Erythroblast (primary cell): ENCODE results near the gene DLG2.

Source experiments
- GATA1 ChIP-seq: IDR thresholded peaks from 2 replicates; pipeline ENCODE4 v1.6.1; 2011; ENCODE audit warnings: low read depth, mild to moderate bottlenecking, control low read depth, low read length, moderate library complexity
- POLR2A ChIP-seq: IDR thresholded peaks from 2 replicates; pipeline ENCODE4 v1.6.1; 2011; ENCODE audit warnings: mild to moderate bottlenecking, low read length

DNA sequence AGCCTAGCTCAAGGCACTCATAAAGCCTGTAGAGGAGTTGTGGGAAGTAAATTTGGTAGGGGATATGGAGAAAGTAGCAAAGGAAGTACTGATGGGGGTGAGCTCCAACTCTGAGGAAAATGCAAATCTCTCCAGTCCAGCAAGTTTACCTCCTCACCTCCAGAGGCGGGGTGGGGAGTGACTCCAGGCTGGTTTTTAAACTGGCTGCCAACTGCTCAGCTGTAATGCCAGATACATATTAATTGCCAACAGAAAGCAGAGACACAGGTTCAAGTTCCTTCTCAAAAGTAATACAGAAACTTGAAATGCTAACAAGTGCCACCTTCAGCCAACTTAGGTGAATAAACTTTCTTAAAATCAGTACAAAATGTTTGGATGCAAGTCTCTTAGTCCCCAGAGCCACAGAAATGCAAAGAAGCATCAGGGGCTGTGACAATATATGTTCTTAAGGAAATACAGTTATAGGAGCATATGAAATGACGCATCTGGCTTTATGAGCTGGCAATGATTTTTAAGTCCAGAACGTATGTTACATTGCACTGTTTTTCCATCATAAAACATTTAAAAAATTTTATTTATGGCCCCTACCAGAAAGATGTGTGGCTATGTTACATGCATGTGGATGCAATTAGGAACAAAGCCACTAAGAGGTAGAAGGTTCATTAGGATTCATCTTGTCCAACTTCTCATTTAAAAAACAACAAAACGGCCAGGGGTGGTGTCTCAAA lies 1904.6 kb downstream of the DLG2 start:
- TF ChIP-seq POLR2A (no peak), GATA1 (no peak)
